ENCODE results near the gene UCKL1. TPM values are rescaled to one million over a fixed set of nuclear protein-coding genes. Genes with fewer than 3 reads are reported as not detected.

UCKL1 gene
- total RNA-seq, 6 donors from 2014 or later, result 23.0 to 103 (median 37.3) TPM

GRCh38 chr20:63951398-63952209, 4.6 kb downstream of the UCKL1 start:
- ATAC-seq (ENCODE audit: low FRiP score in 2 of 2), result no peak

GRCh38 chr20:63950701-63951397, 5.4 kb downstream of the UCKL1 start:
- WGBS, 2 donors, result 85 to 88% methylated on average over 6 to 20 of the region's 20 CpGs
- DNase-seq (peak in 1 of 2 donors; percentile 63), ATAC-seq (ENCODE audit: low FRiP score in 2 of 2) (no peak)
- TF ChIP-seq POLR2AphosphoS5 (IDR thresholded peaks at IDR 0.05) (no peak), CTCF (IDR thresholded peaks at IDR 0.05) (no peak), EP300 (IDR thresholded peaks at IDR 0.05) (no peak), POLR2A (IDR thresholded peaks at IDR 0.05) (no peak)
- Histone ChIP-seq H3K9me3 (no peaks in the 10 kb centered on the region), H3K36me3 (peaks cover 0 to 14% (median 7%) of the 10 kb centered on the region in 4 donors), H3K4me3 (no peak overlapping the region), H3K27ac (peak overlapping the region; percentile 65 to 91 (median 76)), H3K4me1 (peaks cover 72 to 86% (median 74%) of the 10 kb centered on the region in 4 donors), H3K27me3 (no peaks in the 10 kb centered on the region)

More at GRCh38 chr20:63951398-63952209, 4.6 kb downstream of the UCKL1 start:
- no peak for TF ChIP-seq POLR2A (IDR thresholded peaks at IDR 0.05)
- no peak for TF ChIP-seq EP300 (IDR thresholded peaks at IDR 0.05)
- 67 to 71% methylated on average over 1 to 15 of the region's 17 CpGs for WGBS, 2 donors
- peak in 1 of 2 donors; percentile 42 for DNase-seq
- no peaks in the 10 kb centered on the region for H3K9me3 ChIP-seq
- no peak overlapping the region for H3K4me3 ChIP-seq
- H3K36me3 ChIP-seq, result peaks cover 0 to 6% (median 2%) of the 10 kb centered on the region in 4 donors
- peak overlapping the region in 3 of 4 donors; percentile 65 to 91 (median 87) for H3K27ac ChIP-seq
- peaks cover 72 to 88% (median 74%) of the 10 kb centered on the region in 4 donors for H3K4me1 ChIP-seq
- no peaks in the 10 kb centered on the region for H3K27me3 ChIP-seq

GRCh38 chr20:63947638-63948456, 8.4 kb downstream of the UCKL1 start:
- Histone ChIP-seq H3K27me3 (no peaks in the 10 kb centered on the region), H3K36me3 (peaks cover 0 to 44% (median 32%) of the 10 kb centered on the region in 4 donors), H3K9me3 (no peaks in the 10 kb centered on the region), H3K4me3 (peak overlapping the region in 2 of 4 donors; percentile 2 to 15), H3K27ac (peak overlapping the region in 3 of 4 donors; percentile 69 to 91 (median 87)), H3K4me1 (peaks cover 54 to 71% (median 63%) of the 10 kb centered on the region in 4 donors)
- DNase-seq, result peak in 1 of 2 donors; percentile 69
- TF ChIP-seq CTCF (IDR thresholded peaks at IDR 0.05) (no peak), EP300 (IDR thresholded peaks at IDR 0.05) (no peak), POLR2A (IDR thresholded peaks at IDR 0.05) (no peak), POLR2AphosphoS5 (IDR thresholded peaks at IDR 0.05) (peak; percentile 24 to 43)
- ATAC-seq (ENCODE audit: low FRiP score in 2 of 2), result no peak
- 55% methylated on average over 16 to 27 of the region's 27 CpGs for WGBS, 2 donors

GRCh38 chr20:63946986-63947637, 9.1 kb downstream of the UCKL1 start:
- ATAC-seq (ENCODE audit: low FRiP score in 2 of 2), result no peak
- H3K36me3 ChIP-seq, result peaks cover 0 to 41% (median 32%) of the 10 kb centered on the region in 4 donors
- H3K27ac ChIP-seq, result peak overlapping the region in 2 of 4 donors; percentile 69 to 87
- TF ChIP-seq POLR2AphosphoS5 (IDR thresholded peaks at IDR 0.05), result no peak
- no peak for TF ChIP-seq CTCF (IDR thresholded peaks at IDR 0.05)
- no peak for TF ChIP-seq POLR2A (IDR thresholded peaks at IDR 0.05)
- no peak for TF ChIP-seq EP300 (IDR thresholded peaks at IDR 0.05)
- no peaks in the 10 kb centered on the region for H3K9me3 ChIP-seq
- WGBS, 2 donors, result 81 to 88% methylated on average over 6 to 15 of the region's 15 CpGs
- H3K27me3 ChIP-seq, result no peaks in the 10 kb centered on the region
- no peak overlapping the region for H3K4me3 ChIP-seq
- peak in 1 of 2 donors; percentile 53 for DNase-seq
- peaks cover 53 to 71% (median 61%) of the 10 kb centered on the region in 4 donors for H3K4me1 ChIP-seq
